CD14-positive monocyte (primary cell): ENCODE results near the gene CXCL12. TPM values are rescaled to one million over a fixed set of nuclear protein-coding genes. Genes with fewer than 3 reads are reported as not detected.

Experiments
- DNase-seq, 3 donors: peaks; one replicate each; pipeline ENCODE4 v3.0.0-alpha.2; 2011 to 2022
- H2AFZ ChIP-seq: 2 replicates; pipeline ENCODE4 v1.6.0; 2012; ENCODE audit warnings: mild to moderate bottlenecking, low read depth, low read length, inconsistent platforms; ENCODE audit not compliant: insufficient read depth, poor library complexity, severe bottlenecking
- H3K27ac ChIP-seq, 2 donors: 1 replicate in 1 of 2; 2 replicates in 1 of 2; pipeline ENCODE4 v1.5.1; 2012 to 2013; ENCODE audit warnings: low read length in 2 of 2, control low read depth in 1 of 2, inconsistent platforms in 1 of 2, low read depth in 1 of 2, mild to moderate bottlenecking in 1 of 2
- H3K27me3 ChIP-seq, 2 donors: one replicate each; pipeline versions ENCODE4 v1.6.0 to v1.6.1; 2011 to 2013; ENCODE audit warnings: low read length in 2 of 2; ENCODE audit not compliant: control insufficient read depth in 2 of 2, insufficient read depth in 2 of 2
- H3K36me3 ChIP-seq, 2 donors: replicated peaks in 1 of 2; 1 replicate in 1 of 2; 2 replicates in 1 of 2; pipeline versions ENCODE4 v1.5.1 to v1.6.1; 2012 to 2013; ENCODE audit warnings: low read length in 2 of 2, control low read depth in 1 of 2, inconsistent platforms in 1 of 2, mild to moderate bottlenecking in 1 of 2; ENCODE audit not compliant: insufficient read depth in 2 of 2, control insufficient read depth in 1 of 2
- H3K4me1 ChIP-seq, 2 donors: 1 replicate in 1 of 2; 2 replicates in 1 of 2; pipeline versions ENCODE4 v1.5.1 to v1.6.1; 2012 to 2013; ENCODE audit warnings: low read length in 2 of 2, control low read depth in 1 of 2, inconsistent platforms in 1 of 2, mild to moderate bottlenecking in 1 of 2, moderate library complexity in 1 of 2; ENCODE audit not compliant: insufficient read depth in 2 of 2, control insufficient read depth in 1 of 2
- H3K4me2 ChIP-seq: replicated peaks from 2 replicates; pipeline ENCODE3; 2012; ENCODE audit warnings: low read length, moderate library complexity, mild to moderate bottlenecking; ENCODE audit not compliant: poor library complexity, severe bottlenecking; ENCODE audit errors: extremely low read depth
- H3K4me3 ChIP-seq, 3 experiments: fragments of 200-600 bp in 1 of 3; sonication (generic) in 1 of 3; replicated peaks in 1 of 3; 1 replicate in 2 of 3; 2 replicates in 1 of 3; pipeline ENCODE4 v1.5.1; 2011 to 2013; ENCODE audit warnings: low read length in 3 of 3, mild to moderate bottlenecking in 3 of 3, control low read depth in 2 of 3, low read depth in 2 of 3, inconsistent platforms in 1 of 3, moderate library complexity in 1 of 3
- H3K79me2 ChIP-seq: 2 replicates; pipeline ENCODE4 v1.6.0; 2012; ENCODE audit warnings: mild to moderate bottlenecking, control low read depth, inconsistent platforms, low read length, moderate library complexity; ENCODE audit not compliant: insufficient read depth
- H3K9ac ChIP-seq: 2 replicates; pipeline ENCODE4 v1.6.0; 2017; ENCODE audit warnings: low read length, mild to moderate bottlenecking; ENCODE audit not compliant: insufficient read depth, poor library complexity, severe bottlenecking
- H3K9me3 ChIP-seq, 2 donors: replicated peaks in 1 of 2; 1 replicate in 1 of 2; 2 replicates in 1 of 2; pipeline versions ENCODE4 v1.5.1 to v1.6.1; 2012 to 2013; ENCODE audit warnings: low read length in 2 of 2, control low read depth in 1 of 2; ENCODE audit not compliant: control insufficient read depth in 1 of 2, insufficient read depth in 1 of 2
- H4K20me1 ChIP-seq: 2 replicates; pipeline ENCODE4 v1.6.0; 2012; ENCODE audit warnings: mild to moderate bottlenecking, low read length, control low read depth, moderate library complexity; ENCODE audit not compliant: insufficient read depth
- H3K27ac Mint-ChIP-seq, 7 donors: one replicate each; pipeline ENCODE4 v1.8.0; 2020; ENCODE audit warnings: mild to moderate bottlenecking in 7 of 7, mixed read lengths in 7 of 7, moderate library complexity in 6 of 7, inconsistent platforms in 2 of 7
- H3K27me3 Mint-ChIP-seq, 3 donors: one replicate each; pipeline ENCODE4 v1.8.0; 2021 to 2022; ENCODE audit warnings: low read depth in 3 of 3, mild to moderate bottlenecking in 3 of 3, mixed read lengths in 3 of 3, moderate library complexity in 3 of 3, inconsistent platforms in 1 of 3
- H3K36me3 Mint-ChIP-seq, 2 donors: one replicate each; pipeline ENCODE4 v1.8.0; 2020; ENCODE audit warnings: mixed read lengths in 2 of 2, inconsistent platforms in 1 of 2, mild to moderate bottlenecking in 1 of 2
- H3K4me1 Mint-ChIP-seq: one replicate; pipeline ENCODE4 v1.8.0; 2020; ENCODE audit warnings: mild to moderate bottlenecking, mixed read lengths
- H3K4me3 Mint-ChIP-seq, 2 donors: one replicate each; pipeline ENCODE4 v1.8.0; 2020; ENCODE audit warnings: mild to moderate bottlenecking in 2 of 2, mixed read lengths in 2 of 2, moderate library complexity in 1 of 2
- H3K9me3 Mint-ChIP-seq, 7 donors: one replicate each; pipeline ENCODE4 v1.8.0; 2020 to 2022; ENCODE audit warnings: mixed read lengths in 7 of 7, mild to moderate bottlenecking in 6 of 7, moderate library complexity in 6 of 7, inconsistent platforms in 2 of 7
- whole genome bisulfite sequencing: methylation state at CpG from one replicate; pipeline ENCODE4 v1.1.5; 2013; ENCODE audit warnings: missing lambda C conversion rate; ENCODE audit not compliant: insufficient coverage; 5-methylcytosine and 5-hydroxymethylcytosine counted together
- intact Hi-C, 2 donors: fragments of 100-400 bp; cut with micrococcal nuclease; formaldehyde crosslinking; loops; one replicate each; pipeline versions ENCODE4 v1.15.0 to v1.15.1; 2023
- polyA plus RNA-seq, 3 donors: library from polyadenylated mRNA; depleted of rRNA in 1 of 3; unstranded in 2 of 3; stranded (reverse) in 1 of 3; fragments of 300-500 nt in 2 of 3; fragments of >200 nt in 1 of 3; fragmentation: Illumina TruSeq in 2 of 3; gene quantifications; 1 replicate in 2 of 3; 2 replicates in 1 of 3; pipeline ENCODE4 v1.2.3, GENCODE V29; 2012 to 2021
- TF ChIP-seq, protein P1 (sequence below): fragments of 200-600 bp; IDR thresholded peaks from one replicate; pipeline ENCODE4 v1.8.0; 2022; ENCODE audit warnings: antibody characterized with exemption, mild to moderate bottlenecking

Gene CXCL12
- polyA plus RNA-seq, 3 donors: 0.21 TPM; not detected in 2

- WGBS: 88% methylated on average over 5 of the region's 5 CpGs
- no peak overlapping the region for H3K4me3 ChIP-seq
- no peaks in the 10 kb centered on the region for H3K27me3 ChIP-seq
- Mint-ChIP-seq H3K27me3 (peaks cover 2 to 7% (median 2%) of the 10 kb centered on the region in 3 donors), H3K4me1 (no peaks in the 10 kb centered on the region), H3K9me3 (peaks cover 0 to 24% (median 4%) of the 10 kb centered on the region in 7 donors), H3K4me3 (no peak overlapping the region), H3K36me3 (no peaks in the 10 kb centered on the region), H3K27ac (no peak overlapping the region)
- H2AFZ ChIP-seq: no peak overlapping the region
- no peak for DNase-seq
- H3K4me2 ChIP-seq: no peak overlapping the region
- H4K20me1 ChIP-seq: no peaks in the 10 kb centered on the region
- no peaks in the 10 kb centered on the region for H3K36me3 ChIP-seq
- no peak overlapping the region for H3K27ac ChIP-seq
- H3K79me2 ChIP-seq: no peaks in the 10 kb centered on the region
- H3K4me1 ChIP-seq: no peaks in the 10 kb centered on the region
- intact Hi-C loops: no loop called here
- no peak overlapping the region for H3K9ac ChIP-seq
- TF ChIP-seq, protein P1, sequence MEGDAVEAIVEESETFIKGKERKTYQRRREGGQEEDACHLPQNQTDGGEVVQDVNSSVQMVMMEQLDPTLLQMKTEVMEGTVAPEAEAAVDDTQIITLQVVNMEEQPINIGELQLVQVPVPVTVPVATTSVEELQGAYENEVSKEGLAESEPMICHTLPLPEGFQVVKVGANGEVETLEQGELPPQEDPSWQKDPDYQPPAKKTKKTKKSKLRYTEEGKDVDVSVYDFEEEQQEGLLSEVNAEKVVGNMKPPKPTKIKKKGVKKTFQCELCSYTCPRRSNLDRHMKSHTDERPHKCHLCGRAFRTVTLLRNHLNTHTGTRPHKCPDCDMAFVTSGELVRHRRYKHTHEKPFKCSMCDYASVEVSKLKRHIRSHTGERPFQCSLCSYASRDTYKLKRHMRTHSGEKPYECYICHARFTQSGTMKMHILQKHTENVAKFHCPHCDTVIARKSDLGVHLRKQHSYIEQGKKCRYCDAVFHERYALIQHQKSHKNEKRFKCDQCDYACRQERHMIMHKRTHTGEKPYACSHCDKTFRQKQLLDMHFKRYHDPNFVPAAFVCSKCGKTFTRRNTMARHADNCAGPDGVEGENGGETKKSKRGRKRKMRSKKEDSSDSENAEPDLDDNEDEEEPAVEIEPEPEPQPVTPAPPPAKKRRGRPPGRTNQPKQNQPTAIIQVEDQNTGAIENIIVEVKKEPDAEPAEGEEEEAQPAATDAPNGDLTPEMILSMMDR: no peak
- no peaks in the 10 kb centered on the region for H3K9me3 ChIP-seq
These were observed 39.4 kb upstream of the CXCL12 start for GRCh38 chr10:44424298-44424697.

- Histone ChIP-seq H3K9me3 (no peaks in the 10 kb centered on the region), H3K27me3 (no peaks in the 10 kb centered on the region), H2AFZ (no peak overlapping the region), H3K4me1 (no peaks in the 10 kb centered on the region), H3K9ac (no peak overlapping the region), H3K79me2 (no peaks in the 10 kb centered on the region), H3K27ac (no peak overlapping the region), H4K20me1 (no peaks in the 10 kb centered on the region), H3K4me2 (no peak overlapping the region), H3K36me3 (no peaks in the 10 kb centered on the region), H3K4me3 (no peak overlapping the region)
- Mint-ChIP-seq H3K27ac (no peak overlapping the region), H3K27me3 (peaks cover 2 to 9% (median 2%) of the 10 kb centered on the region in 3 donors), H3K4me3 (no peak overlapping the region), H3K4me1 (no peaks in the 10 kb centered on the region), H3K9me3 (peaks cover 0 to 21% (median 4%) of the 10 kb centered on the region in 7 donors), H3K36me3 (no peaks in the 10 kb centered on the region)
- intact Hi-C loops: no loop called here
- WGBS: 100% methylated on average over 5 of the region's 8 CpGs
- TF ChIP-seq, protein P1: no peak
- DNase-seq: no peak
These were observed 37.7 kb upstream of the CXCL12 start for GRCh38 chr10:44422570-44423101.
